ENCODE measurements around the gene ZSCAN23.

DNA sequence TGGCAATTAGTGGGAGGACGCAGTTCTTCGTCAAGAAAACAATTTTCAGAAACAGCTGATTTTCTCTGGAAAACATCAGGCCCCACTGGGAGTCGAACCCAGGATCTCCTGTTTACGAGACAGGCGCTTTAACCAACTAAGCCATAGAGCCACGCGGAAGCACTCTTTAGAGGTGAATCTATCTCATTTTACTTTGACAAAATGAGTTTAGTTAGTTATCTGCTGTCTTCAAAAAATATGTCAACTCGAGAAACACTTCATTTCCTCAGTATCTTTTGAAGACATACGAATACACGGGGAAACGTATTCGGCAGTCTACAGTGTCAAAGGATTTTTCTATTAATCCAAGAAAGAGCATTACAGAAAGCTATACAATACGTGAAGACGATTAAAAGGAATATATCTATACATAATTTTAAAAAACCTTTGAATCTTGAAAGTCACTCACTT, 45.6 kb upstream of the ZSCAN23 start:
- TF ChIP-seq, protein P1, sequence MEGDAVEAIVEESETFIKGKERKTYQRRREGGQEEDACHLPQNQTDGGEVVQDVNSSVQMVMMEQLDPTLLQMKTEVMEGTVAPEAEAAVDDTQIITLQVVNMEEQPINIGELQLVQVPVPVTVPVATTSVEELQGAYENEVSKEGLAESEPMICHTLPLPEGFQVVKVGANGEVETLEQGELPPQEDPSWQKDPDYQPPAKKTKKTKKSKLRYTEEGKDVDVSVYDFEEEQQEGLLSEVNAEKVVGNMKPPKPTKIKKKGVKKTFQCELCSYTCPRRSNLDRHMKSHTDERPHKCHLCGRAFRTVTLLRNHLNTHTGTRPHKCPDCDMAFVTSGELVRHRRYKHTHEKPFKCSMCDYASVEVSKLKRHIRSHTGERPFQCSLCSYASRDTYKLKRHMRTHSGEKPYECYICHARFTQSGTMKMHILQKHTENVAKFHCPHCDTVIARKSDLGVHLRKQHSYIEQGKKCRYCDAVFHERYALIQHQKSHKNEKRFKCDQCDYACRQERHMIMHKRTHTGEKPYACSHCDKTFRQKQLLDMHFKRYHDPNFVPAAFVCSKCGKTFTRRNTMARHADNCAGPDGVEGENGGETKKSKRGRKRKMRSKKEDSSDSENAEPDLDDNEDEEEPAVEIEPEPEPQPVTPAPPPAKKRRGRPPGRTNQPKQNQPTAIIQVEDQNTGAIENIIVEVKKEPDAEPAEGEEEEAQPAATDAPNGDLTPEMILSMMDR (IDR thresholded peaks at IDR 0.05; ENCODE audit: low read depth, low read length, missing input control) = no peak
- TF ChIP-seq, protein P2, sequence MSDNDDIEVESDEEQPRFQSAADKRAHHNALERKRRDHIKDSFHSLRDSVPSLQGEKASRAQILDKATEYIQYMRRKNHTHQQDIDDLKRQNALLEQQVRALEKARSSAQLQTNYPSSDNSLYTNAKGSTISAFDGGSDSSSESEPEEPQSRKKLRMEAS (IDR thresholded peaks at IDR 0.05) = no peak
- TF ChIP-seq YY1 (IDR thresholded peaks at IDR 0.05) (no peak), JUND (IDR thresholded peaks at IDR 0.05) (no peak), REST (IDR thresholded peaks at IDR 0.05) (no peak), RAD21 (IDR thresholded peaks at IDR 0.05) (no peak), TAF1 (conservative IDR thresholded peaks at IDR 0.05) (no peak), ZBTB33 (IDR thresholded peaks at IDR 0.05) (no peak), RXRA (IDR thresholded peaks at IDR 0.05) (no peak)
- TF ChIP-seq, protein P3, sequence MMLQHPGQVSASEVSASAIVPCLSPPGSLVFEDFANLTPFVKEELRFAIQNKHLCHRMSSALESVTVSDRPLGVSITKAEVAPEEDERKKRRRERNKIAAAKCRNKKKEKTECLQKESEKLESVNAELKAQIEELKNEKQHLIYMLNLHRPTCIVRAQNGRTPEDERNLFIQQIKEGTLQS (IDR thresholded peaks at IDR 0.05) = no peak

Data from liver (tissue), 3 donors.